H1 (cell line): ENCODE data around the gene CKAP5. TPM values are rescaled to one million over a fixed set of nuclear protein-coding genes. Genes with fewer than 3 reads are reported as not detected.

Source experiments
- CTCF ChIA-PET: fragments of 300-600 bp; sonication (Branson Sonifier 250); formaldehyde crosslinking; loops from one replicate; lab custom pipeline; 2021; ENCODE audit not compliant: partially characterized antibody; lab: Charles Lee
- POLR2A ChIA-PET: fragments of 300-600 bp; sonication (Branson Sonifier 250); formaldehyde crosslinking; loops from one replicate; lab custom pipeline; 2021; ENCODE audit warnings: inconsistent platforms; ENCODE audit not compliant: partially characterized antibody; lab: Charles Lee
- DNase-seq, 2 experiments: peaks; one replicate each; pipeline versions ENCODE4 v3.0.0 to v3.0.0-alpha.2; 2010 to 2022; ENCODE audit warnings: low spot score in 2 of 2, low read depth in 1 of 2, mixed read lengths in 1 of 2
- FAIRE-seq: peaks from 2 replicates; lab custom pipeline; 2011; peaks lifted over from hg19 to GRCh38; lab: Jason Lieb, UNC
- H2AFZ ChIP-seq: 2 replicates; pipeline ENCODE4 v1.8.1; 2012; ENCODE audit warnings: low read length, inconsistent platforms
- H2AK5ac ChIP-seq: 2 replicates; pipeline ENCODE4 v1.6.1; 2013; ENCODE audit warnings: low read depth, low read length
- H2BK120ac ChIP-seq: replicated peaks from 2 replicates; pipeline ENCODE3; 2013; ENCODE audit warnings: low read depth, low read length, inconsistent platforms
- H2BK12ac ChIP-seq: 2 replicates; pipeline ENCODE4 v1.6.1; 2013; ENCODE audit warnings: low read depth, low read length
- H2BK15ac ChIP-seq: 2 replicates; pipeline ENCODE4 v1.6.1; 2013; ENCODE audit warnings: low read length
- H2BK20ac ChIP-seq: 2 replicates; pipeline ENCODE4 v1.6.1; 2013; ENCODE audit warnings: low read length
- H2BK5ac ChIP-seq: 2 replicates; pipeline ENCODE4 v1.6.1; 2013; ENCODE audit warnings: low read depth, low read length
- H3K14ac ChIP-seq: 2 replicates; pipeline ENCODE4 v1.6.1; 2013; ENCODE audit warnings: inconsistent platforms; ENCODE audit not compliant: insufficient read length
- H3K18ac ChIP-seq: 2 replicates; pipeline ENCODE4 v1.6.1; 2013; ENCODE audit warnings: low read length; ENCODE audit errors: extremely low read depth
- H3K23ac ChIP-seq: 2 replicates; pipeline ENCODE4 v1.6.1; 2013; ENCODE audit warnings: inconsistent platforms; ENCODE audit not compliant: insufficient read length
- H3K23me2 ChIP-seq: 2 replicates; pipeline ENCODE4 v1.6.1; 2013; ENCODE audit warnings: low read depth, low read length
- H3K27ac ChIP-seq: 2 replicates; pipeline ENCODE4 v1.6.1; 2011; ENCODE audit warnings: low read depth, low read length, inconsistent platforms
- H3K27me3 ChIP-seq, 4 experiments: replicated peaks in 1 of 4; 1 replicate in 1 of 4; 2 replicates in 3 of 4; pipeline versions ENCODE4 v1.6.1 to v1.8.1; 2011 to 2013; ENCODE audit warnings: low read length in 3 of 4, mild to moderate bottlenecking in 3 of 4, inconsistent platforms in 2 of 4, mixed read lengths in 2 of 4, moderate library complexity in 1 of 4; ENCODE audit not compliant: control insufficient read depth in 3 of 4, insufficient read depth in 3 of 4; ENCODE audit errors: extremely low read depth in 1 of 4
- H3K36me3 ChIP-seq, 4 experiments: 2 replicates each; pipeline versions ENCODE4 v1.6.1 to v1.8.1; 2011 to 2013; ENCODE audit warnings: mild to moderate bottlenecking in 4 of 4, low read length in 3 of 4, moderate library complexity in 2 of 4, control low read depth in 1 of 4, inconsistent platforms in 1 of 4; ENCODE audit not compliant: insufficient read depth in 4 of 4, control insufficient read depth in 2 of 4
- H3K4ac ChIP-seq: replicated peaks from 2 replicates; pipeline ENCODE3; 2013; ENCODE audit warnings: low read length, low read depth, mixed read lengths, inconsistent platforms; ENCODE audit not compliant: insufficient read length
- H3K4me1 ChIP-seq, 4 experiments: replicated peaks in 1 of 4; 1 replicate in 1 of 4; 2 replicates in 3 of 4; pipeline versions ENCODE4 v1.6.1 to v1.8.1; 2011 to 2013; ENCODE audit warnings: low read length in 3 of 4, inconsistent platforms in 2 of 4, mixed read lengths in 1 of 4; ENCODE audit not compliant: insufficient read depth in 4 of 4, control insufficient read depth in 3 of 4
- H3K4me2 ChIP-seq, 2 experiments: 2 replicates each; pipeline versions ENCODE4 v1.6.1 to v1.8.1; 2011 to 2013; ENCODE audit warnings: low read depth in 2 of 2, low read length in 2 of 2, control low read depth in 1 of 2, inconsistent platforms in 1 of 2, mild to moderate bottlenecking in 1 of 2; ENCODE audit not compliant: insufficient read depth in 1 of 2
- H3K4me3 ChIP-seq, 4 experiments: fragments of 200-600, 300-600 bp in 1 of 4; sonication (generic), shearing (Covaris generic), sonication (Bioruptor Twin) in 1 of 4; 2 replicates each; pipeline versions ENCODE4 v1.5.1 to v1.8.1; 2011 to 2016; ENCODE audit warnings: low read length in 4 of 4, low read depth in 3 of 4, control low read depth in 2 of 4, inconsistent platforms in 2 of 4, mild to moderate bottlenecking in 2 of 4, mixed read lengths in 1 of 4, moderate library complexity in 1 of 4; ENCODE audit not compliant: insufficient read depth in 2 of 4; ENCODE audit errors: extremely low read depth in 1 of 4
- H3K56ac ChIP-seq: replicated peaks from 2 replicates; pipeline ENCODE3; 2013; ENCODE audit warnings: low read depth, mild to moderate bottlenecking, mixed read lengths, low read length, inconsistent platforms; ENCODE audit not compliant: insufficient read length
- H3K79me1 ChIP-seq: 2 replicates; pipeline ENCODE4 v1.6.1; 2013; ENCODE audit warnings: low read depth, low read length, control low read depth
- H3K79me2 ChIP-seq, 2 experiments: 2 replicates each; pipeline versions ENCODE4 v1.6.1 to v1.8.1; 2012 to 2013; ENCODE audit warnings: low read length in 2 of 2, mild to moderate bottlenecking in 2 of 2, inconsistent platforms in 1 of 2; ENCODE audit not compliant: insufficient read depth in 2 of 2, control insufficient read depth in 1 of 2
- H3K9ac ChIP-seq, 4 experiments: replicated peaks in 1 of 4; 1 replicate in 1 of 4; 2 replicates in 3 of 4; pipeline versions ENCODE4 v1.6.1 to v1.8.1; 2011 to 2013; ENCODE audit warnings: low read depth in 3 of 4, low read length in 3 of 4, control low read depth in 2 of 4, mild to moderate bottlenecking in 2 of 4, moderate library complexity in 2 of 4, inconsistent platforms in 1 of 4; ENCODE audit errors: extremely low read depth in 1 of 4
- H3K9me3 ChIP-seq, 2 experiments: 2 replicates each; pipeline versions ENCODE4 v1.6.1 to v1.8.1; 2012 to 2013; ENCODE audit warnings: mild to moderate bottlenecking in 2 of 2, moderate library complexity in 2 of 2, control low read depth in 1 of 2, inconsistent platforms in 1 of 2, low read depth in 1 of 2, low read length in 1 of 2, mixed read lengths in 1 of 2; ENCODE audit not compliant: insufficient read depth in 2 of 2
- H4K20me1 ChIP-seq, 2 experiments: replicated peaks in 1 of 2; 2 replicates each; pipeline versions ENCODE3 to v1.8.1; 2011 to 2013; ENCODE audit warnings: inconsistent platforms in 2 of 2, low read length in 2 of 2, mild to moderate bottlenecking in 1 of 2; ENCODE audit not compliant: insufficient read depth in 2 of 2, control insufficient read depth in 1 of 2
- H4K5ac ChIP-seq: 2 replicates; pipeline ENCODE4 v1.6.1; 2013; ENCODE audit warnings: low read length, low read depth, mixed read lengths, inconsistent platforms; ENCODE audit not compliant: insufficient read length
- H4K8ac ChIP-seq: 2 replicates; pipeline ENCODE4 v1.8.0; 2013; ENCODE audit warnings: mild to moderate bottlenecking, moderate library complexity, low read length, inconsistent platforms; ENCODE audit not compliant: insufficient read depth; ENCODE audit errors: extremely low read depth
- H4K91ac ChIP-seq: replicated peaks from 2 replicates; pipeline ENCODE3; 2013; ENCODE audit warnings: low read length, mixed read lengths, inconsistent platforms; ENCODE audit not compliant: insufficient read length
- POU5F1 ChIP-seq: IDR thresholded peaks from 2 replicates; pipeline ENCODE4 v1.6.1; 2011; ENCODE audit warnings: low read depth, mild to moderate bottlenecking, low read length, moderate library complexity
- TEAD4 ChIP-seq: IDR thresholded peaks from 2 replicates; pipeline ENCODE4 v1.6.1; 2012; ENCODE audit warnings: low read depth, low read length, inconsistent platforms, mixed read lengths
- whole genome bisulfite sequencing, 2 experiments: shearing (Covaris generic) in 1 of 2; methylation state at CpG; one replicate each; pipeline versions ENCODE4 v1.1.6 to v1.1.7; 2013 to 2015; ENCODE audit warnings: low lambda C conversion rate in 2 of 2, mixed read lengths in 2 of 2, inconsistent platforms in 1 of 2, low coverage in 1 of 2, missing lambda C conversion rate in 1 of 2; ENCODE audit not compliant: insufficient replicate concordance in 2 of 2, insufficient coverage in 1 of 2, insufficient read length in 1 of 2; ENCODE audit errors: extremely low coverage in 1 of 2, missing lambda C conversion rate in 1 of 2; 5-methylcytosine and 5-hydroxymethylcytosine counted together
- polyA plus RNA-seq, 7 experiments: library from polyadenylated mRNA; depleted of rRNA in 3 of 7; stranded (reverse) in 5 of 7; unstranded in 2 of 7; fragments of >200 nt in 5 of 7; fragments of 200-250 nt in 2 of 7; gene quantifications; 1 replicate in 5 of 7; 2 replicates in 1 of 7; 4 replicates in 1 of 7; pipeline versions ENCODE4 v1.2.1 to v1.2.3, GENCODE V29; 2011 to 2013; ENCODE audit warnings: missing spikeins in 2 of 7, mixed read lengths in 2 of 7
- total RNA-seq: library from RNA; stranded (reverse); fragmentation: NEBNext Ultra II Directional; extraction: Animal tissue kit (Norgen Biotek cat#: 25700); gene quantifications from 2 replicates; pipeline ENCODE4 v1.2.1, GENCODE V29; 2021

CKAP5 gene
- total and polyA plus RNA-seq, 2 of the 8 experiments (the other 6 are each of a cell fraction or from before 2014, with no cell fraction given), result 64.8 to 185 TPM

DNA sequence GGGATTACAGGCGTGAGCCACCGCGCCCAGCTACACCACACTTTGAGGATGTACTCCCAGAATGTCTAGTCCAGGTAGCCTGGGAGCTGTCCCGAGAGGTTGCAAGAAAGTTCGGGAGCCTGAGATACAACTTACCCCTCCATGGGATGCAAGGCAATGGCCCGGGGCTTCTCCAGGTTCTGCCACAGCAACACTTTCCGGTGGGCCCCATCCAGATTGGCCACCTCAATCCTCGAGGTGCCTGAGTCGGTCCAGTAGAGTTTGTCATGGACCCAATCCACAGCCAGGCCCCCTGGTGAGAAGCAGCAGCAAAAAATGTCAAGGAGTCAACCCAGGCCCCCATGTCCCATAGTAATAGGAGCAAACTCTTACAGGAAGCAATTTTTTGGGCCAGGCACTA, 46.8 kb upstream of the CKAP5 start:
- no peaks in the 10 kb centered on the region for H3K9me3 ChIP-seq
- H3K79me1 ChIP-seq, result no peaks in the 10 kb centered on the region
- no peak overlapping the region for H3K4me3 ChIP-seq
- WGBS, 2 experiments, result 92% methylated on average over 9 of the region's 9 CpGs; no CpG with 5 or more reads in 1 of the 2 experiments
- H2BK5ac ChIP-seq, result no peak overlapping the region
- peaks cover 2 to 22% (median 11%) of the 10 kb centered on the region in 4 experiments; a peak in 4 of 8 replicates for H3K36me3 ChIP-seq
- no peak overlapping the region for H2AFZ ChIP-seq
- no peak overlapping the region for H4K5ac ChIP-seq
- H3K23ac ChIP-seq, result no peak overlapping the region
- no peak overlapping the region for H3K9ac ChIP-seq
- no peak overlapping the region for H2BK12ac ChIP-seq
- H3K27ac ChIP-seq, result no peak overlapping the region
- H3K14ac ChIP-seq, result no peak overlapping the region
- H2BK20ac ChIP-seq, result no peak overlapping the region
- peaks cover 2% of the 10 kb centered on the region; the same call in 1 of the 2 replicates for H3K23me2 ChIP-seq
- H3K79me2 ChIP-seq, result no peaks in the 10 kb centered on the region
- CTCF ChIA-PET, result interaction anchor here (0.9 to 7.4 kb wide), 7 partner anchors 12 to 270 kb away, joined by 3 to 66 read pairs (median 4); no protein-coding TSS in a partner anchor
- H3K4me2 ChIP-seq, result no peak overlapping the region
- no peak overlapping the region for H2BK120ac ChIP-seq
- H2BK15ac ChIP-seq, result no peak overlapping the region
- H3K56ac ChIP-seq, result no peak overlapping the region
- no peak overlapping the region for H2AK5ac ChIP-seq
- no peaks in the 10 kb centered on the region for H3K27me3 ChIP-seq
- H3K4me1 ChIP-seq, result 0 out of 7 replicates have a peak, but pooled peaks cover 0 to 2% (median 0%) of the 10 kb centered on the region in 4 experiments
- no peak for DNase-seq
- H3K4ac ChIP-seq, result no peak overlapping the region
- POLR2A ChIA-PET, result no interaction called here
- H4K20me1 ChIP-seq, result peaks cover 0 to 4% of the 10 kb centered on the region in 2 experiments
- H3K18ac ChIP-seq, result no peak overlapping the region
- FAIRE-seq, result no peak
- no peak for TF ChIP-seq POU5F1
- no peak for TF ChIP-seq TEAD4
- no peak overlapping the region for H4K8ac ChIP-seq
- H4K91ac ChIP-seq, result no peak overlapping the region
